Stimulated activated CD4-positive, alpha-beta T cell treated with anti-CD3 and anti-CD28 coated beads, Interleukin-1b, Interleukin-23, amount 100 ng/mL, for 1 hour (primary cell): ENCODE data around the gene FASTKD2.
"Not testable (repeated sequence)": the region's sequence is repeated elsewhere in the genome, so short reads cannot be mapped to it uniquely, and the experiment has no call there.

Experiments
- DNase-seq, 2 donors: peaks; one replicate each; pipeline ENCODE4 v3.0.0-alpha.2; 2020; ENCODE audit warnings: low read depth in 2 of 2

The FASTKD2 gene

DNA sequence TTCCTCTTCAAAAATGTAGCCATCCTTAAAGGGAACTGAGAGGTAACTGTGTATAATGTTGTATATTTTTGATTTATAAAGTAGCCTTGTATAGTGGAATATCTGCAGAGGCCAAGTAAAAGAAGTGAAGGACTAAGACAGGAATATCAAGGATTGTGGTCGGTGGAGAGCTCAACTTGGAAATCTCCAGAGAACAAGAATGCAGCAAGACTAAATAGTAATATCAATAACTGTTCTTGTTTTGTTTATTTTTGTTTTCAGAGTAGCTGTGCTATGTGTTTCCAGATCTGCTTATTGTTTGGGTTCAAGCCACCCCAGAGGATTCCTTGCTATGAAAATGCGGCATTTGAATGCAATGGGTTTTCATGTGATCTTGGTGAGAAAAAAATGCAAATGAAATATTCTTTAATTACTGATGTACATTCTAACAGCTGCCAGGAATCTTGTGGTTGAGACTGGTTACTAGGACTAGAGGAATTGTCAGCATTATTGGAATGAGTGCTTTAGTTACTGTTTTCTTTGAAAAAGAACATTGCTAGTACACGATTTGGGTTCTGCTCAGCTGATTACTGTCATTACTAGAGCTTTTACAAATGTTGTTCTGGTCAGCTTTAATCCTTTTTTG is 25.0 kb downstream of the FASTKD2 start:
- no peak for DNase-seq

DNA sequence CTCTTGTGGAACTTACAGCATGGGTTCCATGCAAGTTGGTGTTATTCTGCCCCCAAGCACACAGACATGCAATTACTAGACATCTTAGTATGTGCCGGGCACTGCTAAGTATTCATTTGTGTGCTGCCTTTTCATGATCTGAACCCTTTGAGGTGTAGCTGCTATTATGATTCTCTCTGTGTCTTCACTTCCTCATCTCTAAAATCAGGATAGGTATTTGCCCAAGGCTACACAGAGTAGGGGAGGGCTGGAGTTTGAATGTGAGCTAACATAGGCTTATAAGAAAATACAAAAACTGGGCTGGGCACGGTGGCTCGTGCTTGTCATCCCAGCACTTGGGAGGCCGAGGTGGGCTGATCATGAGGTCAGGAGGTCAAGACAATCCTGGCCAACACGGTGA is 27.2 kb downstream of the FASTKD2 start:
- no peak for DNase-seq

DNA sequence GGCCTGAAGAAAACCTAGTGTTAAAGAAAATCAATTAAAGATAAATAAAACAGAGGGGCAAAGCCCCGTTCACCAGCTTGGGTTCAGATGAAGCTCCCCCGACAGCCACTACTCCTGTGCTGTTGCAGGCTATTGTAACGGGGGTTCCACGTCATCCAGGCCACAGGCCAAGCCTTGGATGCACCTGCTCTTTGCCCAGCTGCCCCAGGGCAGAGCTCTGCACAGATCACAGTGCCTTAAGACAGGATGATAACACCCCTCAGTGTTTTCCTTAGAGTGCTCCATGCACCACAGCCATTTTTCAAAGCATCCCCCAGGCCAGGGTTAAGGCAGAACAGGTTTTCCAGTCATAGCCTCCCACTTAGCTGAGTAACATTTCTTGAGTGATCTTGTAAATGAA is 32.0 kb downstream of the FASTKD2 start:
- DNase-seq, result no peak

DNA sequence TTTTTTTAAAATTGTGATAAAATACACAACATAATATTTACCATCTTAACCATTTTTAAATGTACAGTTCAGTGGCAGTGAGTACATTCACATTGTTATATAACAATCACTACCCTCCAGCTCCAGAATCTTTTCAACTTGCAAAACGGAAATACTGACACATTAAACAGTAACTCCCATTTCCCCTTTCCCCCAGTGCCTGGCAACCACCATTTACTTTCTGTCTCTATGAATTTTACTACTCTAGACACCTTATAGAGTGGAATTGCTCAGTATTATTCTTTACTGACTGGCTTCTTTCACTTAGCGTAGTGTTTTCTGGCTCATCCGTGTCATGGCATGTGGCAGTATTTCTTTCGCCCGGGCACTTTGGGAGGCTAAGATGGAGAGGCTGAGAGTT is 32.6 kb downstream of the FASTKD2 start:
- DNase-seq, result no peak

GRCh38 chr2:206799083-206799482 is 33.7 kb downstream of the FASTKD2 start:
- no peak for DNase-seq

GRCh38 chr2:206800506-206801417 is 35.4 kb downstream of the FASTKD2 start:
- DNase-seq, result peak in 1 of 2 donors; percentile 21

DNA sequence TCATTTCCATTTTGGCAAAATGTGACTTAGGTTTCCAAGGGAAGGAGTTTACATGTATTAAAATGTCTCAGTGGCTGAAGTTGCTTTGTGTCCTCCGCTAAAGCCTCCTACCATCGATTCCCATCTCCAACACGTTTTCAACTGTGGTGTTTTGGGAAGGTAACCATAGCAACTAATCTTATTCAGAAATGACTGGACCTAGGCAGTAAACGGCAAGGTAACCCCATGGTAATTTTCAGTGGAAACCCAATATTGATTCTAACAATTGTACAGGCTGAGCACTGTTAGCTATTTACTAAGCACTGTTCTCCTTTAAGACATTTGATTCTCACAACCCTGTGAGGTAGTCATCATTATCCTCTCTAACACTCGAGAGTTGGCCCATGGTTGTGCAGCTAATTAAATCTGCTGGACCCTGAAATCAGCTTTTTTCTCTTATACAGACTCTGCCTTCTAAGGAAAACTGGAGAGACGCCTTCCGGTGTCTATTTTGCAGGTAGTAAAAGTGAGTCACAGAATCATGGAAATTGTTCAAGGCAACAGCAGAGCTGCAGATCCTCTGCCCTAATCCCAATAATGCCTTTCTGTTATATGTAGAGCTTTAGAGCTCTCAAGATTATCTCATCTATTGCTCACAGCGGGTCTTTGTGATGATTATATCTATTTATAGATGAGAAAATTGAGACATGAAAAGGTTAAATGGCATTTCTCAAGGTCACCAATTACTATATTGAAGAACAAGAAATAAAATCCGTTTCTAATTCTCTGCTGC is 36.2 kb downstream of the FASTKD2 start:
- DNase-seq, result no peak

DNA sequence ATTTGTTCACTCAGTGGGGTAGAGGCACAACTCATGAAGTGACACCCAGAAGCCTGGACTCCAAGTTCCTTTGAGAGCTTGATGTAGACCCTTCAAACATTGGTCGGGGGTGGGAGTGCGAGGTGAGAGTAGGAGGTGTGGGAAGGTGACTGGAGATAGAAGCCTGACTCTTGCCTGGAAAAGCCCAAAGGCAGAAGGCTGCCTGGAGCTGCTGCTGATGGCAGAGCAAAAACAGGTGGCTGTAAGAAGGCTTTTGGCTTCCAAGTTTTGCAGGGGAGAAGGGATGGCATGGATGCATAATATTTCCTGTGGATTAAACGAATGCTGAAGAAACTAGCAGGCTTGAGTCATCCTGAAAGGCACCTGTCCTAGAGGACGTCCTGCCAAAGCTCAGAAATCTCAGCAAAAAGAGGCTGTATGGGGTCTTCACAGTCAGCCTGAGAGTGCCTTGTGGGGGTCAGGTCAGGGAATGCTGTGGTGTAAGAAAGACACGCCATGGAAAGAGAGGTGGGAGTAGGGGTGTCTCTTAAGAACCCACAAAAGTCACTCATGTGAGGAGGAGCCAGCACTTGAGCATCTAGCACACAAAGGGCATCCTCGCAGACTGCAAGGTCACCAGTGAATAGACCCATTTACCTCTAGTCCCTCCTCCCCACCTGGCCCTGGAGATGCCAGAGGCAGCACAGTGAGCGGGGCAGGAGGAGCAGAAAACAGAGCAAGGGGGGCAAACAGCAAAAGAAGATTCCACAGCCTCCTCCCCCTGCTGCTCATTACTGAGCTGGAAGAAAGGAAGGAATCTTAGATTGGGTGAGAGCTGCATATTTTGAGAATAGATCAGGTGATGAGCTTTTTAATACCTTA is 37.5 kb downstream of the FASTKD2 start:
- DNase-seq, result no peak

GRCh38 chr2:206804326-206804725 is 38.9 kb downstream of the FASTKD2 start:
- no peak for DNase-seq

DNA sequence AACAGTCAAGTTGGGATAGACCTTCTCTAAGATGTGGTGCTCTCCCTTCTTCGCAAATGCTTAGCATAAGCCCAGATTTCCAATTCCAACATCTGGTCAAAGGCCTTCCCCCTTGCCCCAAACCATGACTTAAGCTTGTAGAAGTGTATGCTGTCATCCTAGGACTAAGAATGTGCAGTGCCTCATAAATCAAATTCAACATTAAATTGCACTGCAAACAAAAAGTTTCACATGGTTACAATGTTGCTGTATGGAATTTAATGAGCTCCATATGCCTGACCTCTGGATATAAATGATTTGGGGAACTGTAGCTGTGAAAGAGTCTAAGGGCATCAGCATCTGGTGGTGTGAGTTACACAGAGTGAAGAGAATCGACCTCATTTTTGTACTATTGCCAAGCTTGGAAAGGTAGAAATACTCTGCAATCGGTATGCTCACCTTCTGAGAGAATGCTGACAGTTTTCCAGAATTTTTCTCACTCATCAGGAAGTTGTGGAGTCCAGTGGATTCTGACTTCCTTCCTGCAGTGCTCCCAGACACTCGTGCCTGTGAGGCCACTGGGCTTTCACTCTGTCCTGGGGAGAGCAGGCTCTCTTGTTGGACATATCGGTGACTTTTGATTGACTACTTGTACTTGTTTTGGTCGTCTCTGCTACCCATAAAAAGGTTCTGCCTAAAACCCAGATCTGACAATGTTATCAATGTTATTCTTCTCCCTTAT is 40.6 kb downstream of the FASTKD2 start:
- DNase-seq, result no peak

DNA sequence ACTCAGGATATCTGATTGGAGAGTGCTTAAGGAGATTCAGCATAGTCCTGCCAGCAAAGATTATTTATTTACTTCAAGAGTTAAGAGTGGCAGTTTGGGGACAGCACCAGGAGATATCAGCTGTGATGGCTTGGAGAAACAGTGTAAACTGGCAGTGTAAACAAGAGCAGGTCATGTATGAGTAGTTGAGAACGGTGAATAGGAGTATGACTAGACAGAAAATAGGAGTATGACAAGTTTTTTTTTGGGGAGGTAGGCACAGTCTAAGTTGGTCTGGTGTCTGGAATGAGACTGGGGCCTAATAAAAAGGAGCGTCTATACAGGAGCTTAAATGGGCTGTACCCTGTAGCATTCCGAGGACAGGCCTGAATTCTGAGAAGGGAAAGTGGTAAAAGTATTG is 42.2 kb downstream of the FASTKD2 start:
- DNase-seq, result not testable (repeated sequence)

GRCh38 chr2:206812471-206812870 is 47.1 kb downstream of the FASTKD2 start:
- DNase-seq, result not testable (repeated sequence)

- no peak for DNase-seq
These were observed 49.1 kb downstream of the FASTKD2 start for GRCh38 chr2:206814498-206814897.

DNA sequence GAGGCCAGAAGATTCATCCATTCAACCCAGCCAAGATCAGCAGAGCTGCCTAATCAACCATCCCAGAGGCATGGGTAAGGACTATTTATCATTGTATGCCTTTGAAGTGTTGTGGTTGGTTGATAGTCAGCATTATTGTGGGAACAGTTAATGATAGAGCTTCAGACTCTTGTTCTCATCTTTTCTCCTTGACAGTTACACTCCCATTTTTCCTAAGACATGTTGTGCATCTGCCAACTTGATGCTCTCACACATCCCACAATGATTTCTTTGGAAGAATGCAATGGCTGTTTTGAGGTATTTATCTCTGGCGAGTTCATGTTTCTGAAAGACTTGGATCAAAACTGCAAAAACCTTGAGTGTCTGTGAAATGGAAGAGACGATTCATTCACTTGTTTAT is 55.4 kb downstream of the FASTKD2 start:
- DNase-seq, result no peak

DNA sequence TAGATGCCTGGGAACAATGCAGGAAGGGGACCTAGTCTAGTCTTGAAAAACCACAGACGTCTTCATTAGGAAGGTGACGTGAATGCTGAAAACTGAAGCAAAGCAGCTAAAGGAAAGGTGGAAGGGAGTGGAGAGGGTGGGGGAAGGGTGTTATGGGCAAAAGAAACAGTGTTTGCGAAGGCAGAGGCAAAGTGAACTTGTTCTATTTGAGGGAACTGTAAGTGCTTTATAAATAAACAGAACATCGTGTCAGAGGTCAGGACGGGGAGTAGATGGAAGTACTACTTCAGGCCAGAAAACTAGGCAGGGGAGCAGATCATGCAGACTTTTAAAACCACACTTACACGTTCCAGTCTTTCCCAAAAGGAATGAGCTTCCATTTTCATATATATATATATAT is 57.8 kb downstream of the FASTKD2 start:
- DNase-seq, result no peak

GRCh38 chr2:206824087-206824618 is 58.7 kb downstream of the FASTKD2 start:
- DNase-seq, result no peak

- no peak for DNase-seq
These were observed 59.6 kb downstream of the FASTKD2 start for GRCh38 chr2:206824993-206825392.

DNA sequence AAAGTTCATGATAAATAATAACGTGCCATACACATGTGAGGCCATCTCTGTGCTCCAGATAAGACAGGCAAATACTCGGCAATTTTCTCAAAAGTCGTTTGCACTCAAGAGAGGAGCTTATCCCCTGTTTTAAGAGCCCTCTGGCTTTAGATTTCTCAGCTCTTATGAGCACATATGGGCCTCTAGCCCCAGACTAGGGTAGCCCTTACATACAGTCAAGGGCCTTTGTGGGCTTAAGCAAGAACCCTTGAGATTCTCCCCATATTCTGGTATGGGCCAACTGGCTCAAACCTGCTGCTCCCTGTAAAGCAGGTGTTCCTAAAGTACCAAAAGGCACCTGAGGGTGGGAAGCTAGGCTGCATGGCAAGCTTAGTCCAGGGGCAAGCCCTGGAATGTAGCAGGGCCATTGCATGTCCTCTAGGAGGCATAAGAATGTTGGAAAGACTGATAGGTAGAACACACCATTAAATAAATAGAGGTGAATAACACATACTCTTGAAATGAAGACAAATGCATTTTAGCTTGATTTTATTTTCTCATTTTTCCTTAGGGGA is 66.1 kb downstream of the FASTKD2 start:
- DNase-seq, result no peak

GRCh38 chr2:206832873-206833272 is 67.5 kb downstream of the FASTKD2 start:
- DNase-seq, result no peak

GRCh38 chr2:206833291-206833690 is 67.9 kb downstream of the FASTKD2 start:
- DNase-seq, result no peak
